Hematopoietic multipotent progenitor cell treated with erythropoietin and hydrocortisone succinate and interleukin-3 and kit ligand, for 6 days (in vitro differentiated cells): Measurements from ENCODE around the gene NEURL1B.
A peak's percentile ranks its signal among the peaks of the same experiment; 100 is the strongest.
"Not testable (repeated sequence)": the region's sequence is repeated elsewhere in the genome, so short reads cannot be mapped to it uniquely, and the experiment has no call there.

Experiments used
- DNase-seq: peaks from one replicate; pipeline ENCODE4 v3.0.0-alpha.2; 2015

Gene NEURL1B

DNA sequence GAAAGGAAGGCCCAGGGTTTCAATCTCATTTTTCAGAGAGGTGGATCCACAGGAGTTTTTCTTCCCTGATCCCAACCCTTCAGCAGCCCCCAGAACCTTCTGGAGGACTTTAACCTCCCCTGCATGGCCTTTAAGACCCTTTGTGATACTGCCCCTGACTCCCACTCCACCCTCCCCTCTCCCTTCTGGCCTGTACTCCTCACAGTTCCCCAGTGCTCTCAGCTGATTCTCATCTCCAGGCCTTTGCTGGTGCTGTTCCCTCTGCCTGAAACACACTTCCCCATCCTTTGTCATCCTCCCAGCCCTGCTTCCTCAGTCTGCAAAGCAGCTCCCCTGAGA lies 18.5 kb downstream of the NEURL1B start:
- no peak for DNase-seq

GRCh38 chr5:172659909-172660628 lies 19.0 kb downstream of the NEURL1B start:
- DNase-seq, result no peak

GRCh38 chr5:172660974-172661373 lies 19.9 kb downstream of the NEURL1B start:
- no peak for DNase-seq

DNA sequence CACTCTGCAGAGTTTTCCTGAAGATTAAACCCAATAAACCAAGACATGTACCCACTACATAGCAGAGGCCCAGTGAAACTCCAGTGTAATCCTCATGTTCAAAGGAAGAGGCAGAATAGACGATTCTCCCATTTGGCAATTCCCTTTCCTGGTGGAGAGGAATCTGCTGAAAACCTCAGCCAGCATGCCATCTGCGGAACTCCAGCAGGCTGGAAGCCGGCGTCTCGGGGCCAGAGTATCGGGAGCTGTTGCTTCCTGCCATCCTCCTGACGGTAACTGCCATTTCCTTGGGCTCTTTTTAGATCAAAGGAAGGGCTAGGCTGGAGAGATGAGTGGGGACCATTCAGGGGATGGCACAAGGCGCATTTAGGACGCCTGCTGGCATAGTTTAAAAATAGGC lies 20.5 kb downstream of the NEURL1B start:
- DNase-seq, result no peak

- DNase-seq, result no peak
Observed at GRCh38 chr5:172662596-172662995, 21.5 kb downstream of the NEURL1B start.

- no peak for DNase-seq
Observed at GRCh38 chr5:172664018-172664417, 23.0 kb downstream of the NEURL1B start.

- DNase-seq, result no peak
Observed at GRCh38 chr5:172664681-172665541, 23.8 kb downstream of the NEURL1B start.

DNA sequence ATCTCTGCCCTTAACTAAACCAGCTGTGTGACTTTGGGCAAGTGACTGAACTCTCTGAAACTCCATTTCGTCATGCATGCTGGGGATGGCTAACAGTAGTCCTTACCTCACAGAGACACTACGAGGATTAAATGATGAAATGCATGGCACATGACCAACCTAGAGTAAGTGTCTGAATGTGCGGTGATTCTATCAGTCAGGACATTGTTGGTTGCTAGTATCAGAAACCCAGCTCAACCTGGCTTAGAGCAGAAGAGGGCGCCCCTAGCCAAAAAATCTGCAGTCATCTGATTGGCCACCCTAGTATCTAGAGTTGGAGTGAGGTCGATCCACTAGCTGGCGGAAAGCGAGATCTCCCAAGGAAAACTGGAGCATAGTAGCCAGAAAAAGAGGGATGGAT lies 25.2 kb downstream of the NEURL1B start:
- peak; percentile 66 for DNase-seq

DNA sequence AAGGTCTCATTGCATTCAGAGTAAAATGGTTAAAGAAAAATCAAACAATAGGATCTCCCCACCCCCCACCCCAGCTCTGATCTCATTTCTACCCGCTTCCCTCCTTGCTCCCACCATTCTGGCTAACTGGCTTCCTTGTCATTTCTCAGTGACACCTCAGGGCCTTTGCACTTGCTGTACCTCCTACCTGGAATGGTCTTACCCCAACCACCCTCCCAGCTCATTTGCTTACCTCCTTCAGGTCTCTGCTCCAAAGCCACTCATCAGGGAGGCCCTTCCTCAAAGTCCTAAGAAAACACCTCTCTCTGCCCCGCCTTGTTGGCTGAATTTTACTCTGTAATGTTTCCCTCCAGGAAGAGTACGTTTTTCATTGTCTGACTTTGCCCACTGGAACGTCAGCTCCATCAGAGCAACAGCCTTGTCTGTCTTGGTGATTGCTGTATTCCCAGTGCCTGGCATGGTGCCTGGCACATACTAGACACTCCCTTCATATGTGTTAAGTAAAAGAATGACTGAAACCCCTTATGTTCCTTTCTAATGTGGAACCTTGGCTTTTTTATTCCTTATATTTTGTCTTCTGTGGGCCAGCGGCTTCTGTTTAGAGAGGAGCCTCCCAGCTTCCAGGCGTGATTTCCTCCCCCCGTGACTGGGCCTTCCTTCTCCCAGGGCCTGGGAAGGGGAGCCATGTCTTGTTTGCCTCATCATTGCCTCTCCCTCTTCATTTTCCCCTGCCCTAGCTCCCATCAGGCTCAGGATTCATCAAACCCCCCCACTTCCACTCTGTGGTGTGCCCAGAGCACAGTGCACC lies 26.9 kb downstream of the NEURL1B start:
- no peak for DNase-seq

GRCh38 chr5:172668594-172669071 lies 27.6 kb downstream of the NEURL1B start:
- no peak for DNase-seq

- peak; percentile 83 for DNase-seq
Observed at GRCh38 chr5:172669386-172670004, 28.4 kb downstream of the NEURL1B start.

GRCh38 chr5:172670005-172670402 lies 28.9 kb downstream of the NEURL1B start:
- no peak for DNase-seq

DNA sequence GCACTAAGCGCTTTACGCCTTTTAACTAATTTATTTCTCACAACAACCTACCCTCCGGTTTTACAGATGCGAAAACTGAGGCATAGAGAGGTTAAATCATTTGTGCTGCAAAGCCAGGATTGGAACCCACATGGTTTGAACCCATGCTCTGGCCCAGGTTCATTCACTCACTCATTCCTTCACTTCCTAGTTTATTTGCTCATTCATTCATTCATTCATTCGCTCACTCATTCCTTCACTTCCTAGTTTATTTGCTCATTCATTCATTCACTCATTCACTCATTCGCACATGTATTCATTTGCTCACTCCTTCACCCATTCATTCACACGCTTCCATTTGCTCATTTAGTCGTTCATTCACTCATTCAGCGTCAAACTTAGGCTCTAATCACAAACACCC lies 29.4 kb downstream of the NEURL1B start:
- DNase-seq, result no peak

GRCh38 chr5:172671091-172671490 lies 30.0 kb downstream of the NEURL1B start:
- no peak for DNase-seq

DNA sequence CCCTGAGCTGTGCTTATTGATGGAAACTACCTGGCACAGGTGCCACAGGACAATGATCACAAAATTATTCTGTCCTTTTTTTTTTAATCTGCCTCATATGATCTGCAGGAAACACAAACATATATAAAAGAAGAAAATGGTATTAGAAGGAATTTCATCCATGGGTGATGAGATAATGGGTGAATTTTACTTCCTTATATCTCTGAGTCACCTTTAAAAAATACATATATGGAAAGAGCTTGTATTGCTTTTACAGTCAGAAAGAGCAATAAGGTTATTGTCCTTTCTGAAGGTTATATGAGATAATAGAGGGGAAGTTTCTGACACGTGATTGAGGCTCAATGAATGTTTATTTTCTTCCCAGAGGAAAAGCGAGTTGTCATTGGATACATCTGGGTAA lies 31.6 kb downstream of the NEURL1B start:
- DNase-seq, result no peak

DNA sequence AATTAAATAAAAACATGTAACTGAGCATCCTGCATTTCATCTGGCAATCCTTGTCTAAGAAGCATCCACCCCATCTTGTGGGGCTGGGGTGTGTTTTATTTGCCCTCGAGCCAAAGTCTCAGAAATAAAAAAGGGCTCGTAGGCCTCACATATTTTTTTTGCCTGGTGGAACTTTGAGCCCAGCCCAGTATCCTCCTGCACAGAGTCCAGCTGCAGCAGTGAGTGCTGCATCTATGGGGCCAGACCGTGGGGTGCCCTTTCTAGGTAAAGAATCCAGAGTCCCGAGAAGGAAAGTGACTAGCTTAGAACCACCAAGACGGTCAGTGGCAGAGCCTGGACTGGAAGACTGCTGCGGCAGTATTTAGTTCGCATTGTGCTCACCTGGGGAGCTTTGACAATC lies 33.1 kb downstream of the NEURL1B start:
- no peak for DNase-seq

DNA sequence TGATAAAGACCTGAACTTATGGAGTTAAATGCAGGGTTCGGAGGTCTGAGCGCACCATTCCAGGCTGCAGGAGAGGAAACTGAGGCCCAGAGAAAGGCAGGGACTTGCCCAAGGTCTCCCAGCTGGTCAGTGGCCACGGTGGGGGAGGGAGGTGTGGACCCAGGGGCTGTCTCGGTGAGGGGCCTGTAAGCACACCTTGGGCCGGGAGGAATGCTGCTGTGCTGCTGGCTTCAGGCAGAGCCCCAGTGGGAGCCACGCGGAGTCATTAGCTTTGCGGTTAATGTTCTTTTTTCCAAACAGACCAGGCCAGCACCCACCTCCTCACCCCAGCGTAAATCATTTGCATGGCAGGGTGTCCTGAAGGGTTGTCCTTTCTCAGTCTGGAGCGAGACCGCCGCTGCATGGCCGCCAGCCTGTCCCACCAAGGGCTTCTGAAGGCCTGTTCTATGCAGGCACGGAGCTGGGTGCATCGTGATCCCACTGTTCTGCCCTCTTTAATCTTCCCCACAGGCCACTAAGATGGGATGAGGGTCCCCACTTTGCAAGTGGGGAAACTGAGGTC lies 35.9 kb downstream of the NEURL1B start:
- no peak for DNase-seq

DNA sequence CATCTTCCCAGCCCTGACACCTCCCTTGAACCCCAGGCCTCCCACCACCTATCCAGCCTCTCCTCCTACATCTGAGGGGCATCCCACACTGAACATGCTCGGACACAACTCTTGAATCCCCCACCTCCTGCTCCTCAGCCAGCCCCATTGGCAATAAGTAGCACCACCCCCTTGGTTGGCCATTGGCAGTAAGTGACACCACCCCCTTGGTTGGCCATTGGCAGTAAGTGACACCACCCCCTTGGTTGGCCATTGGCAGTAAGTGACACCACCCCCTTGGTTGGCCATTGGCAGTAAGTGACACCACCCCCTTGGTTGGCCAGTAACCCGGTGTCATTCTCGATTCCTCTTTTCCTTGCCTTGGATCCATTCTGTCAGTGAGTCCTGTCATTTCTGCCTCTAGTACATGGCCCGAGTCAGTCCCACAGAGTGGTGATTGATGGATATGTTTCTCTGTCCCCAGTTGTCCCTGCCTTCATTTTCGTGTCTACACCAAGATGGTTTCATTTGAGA lies 37.4 kb downstream of the NEURL1B start:
- DNase-seq, result not testable (repeated sequence)

- peak; percentile 33 for DNase-seq
Observed at GRCh38 chr5:172678902-172679301, 37.8 kb downstream of the NEURL1B start.

- peak; percentile 52 for DNase-seq
Observed at GRCh38 chr5:172679628-172680212, 38.7 kb downstream of the NEURL1B start.

DNA sequence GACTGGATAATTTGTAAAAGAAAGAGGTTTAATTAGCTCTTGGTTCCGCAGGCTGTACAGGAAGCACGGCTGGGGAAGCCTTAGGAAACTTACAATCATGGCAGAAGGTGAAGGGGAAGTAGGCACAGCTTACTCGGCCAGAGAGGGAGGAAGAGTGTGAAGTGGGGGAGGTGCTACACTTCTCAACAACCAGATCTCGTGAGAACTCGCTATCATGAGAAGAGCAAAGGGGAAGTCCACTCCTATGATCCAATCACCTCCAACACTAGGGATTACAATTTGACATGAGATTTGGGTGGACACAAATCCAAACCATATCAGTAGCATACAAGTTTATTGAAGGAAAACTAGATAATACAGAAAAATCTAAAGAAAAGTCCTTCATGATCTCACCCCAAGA lies 39.9 kb downstream of the NEURL1B start:
- peak; percentile 57 for DNase-seq

GRCh38 chr5:172681421-172681820 lies 40.4 kb downstream of the NEURL1B start:
- DNase-seq, result no peak
